Pons (tissue), 1 donor: ENCODE data around the gene SLC8A1.

Experiments
- DNase-seq: peaks from one replicate; pipeline ENCODE4 v3.0.0-alpha.2; 2016; ENCODE audit warnings: low spot score

The SLC8A1 gene

DNA sequence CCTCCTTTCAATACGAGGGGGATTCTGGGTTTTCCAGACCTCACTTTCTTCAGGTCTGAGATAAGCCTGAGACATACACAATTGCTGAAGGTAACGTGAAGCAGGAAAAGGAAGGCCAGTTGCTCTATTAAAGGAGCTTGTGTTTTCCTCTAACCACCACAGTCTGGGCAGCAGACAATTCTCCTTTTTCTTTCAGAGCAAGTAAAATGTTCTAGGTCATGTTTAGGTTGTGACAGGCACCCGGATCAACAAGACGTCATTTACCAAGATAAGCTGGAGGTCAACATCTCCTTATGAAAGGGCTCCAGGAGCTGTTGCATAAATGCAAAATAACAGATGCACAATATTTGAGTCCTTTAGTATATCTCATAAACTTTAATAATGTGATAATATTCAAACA lies 148.1 kb downstream of the SLC8A1 start:
- no peak for DNase-seq

DNA sequence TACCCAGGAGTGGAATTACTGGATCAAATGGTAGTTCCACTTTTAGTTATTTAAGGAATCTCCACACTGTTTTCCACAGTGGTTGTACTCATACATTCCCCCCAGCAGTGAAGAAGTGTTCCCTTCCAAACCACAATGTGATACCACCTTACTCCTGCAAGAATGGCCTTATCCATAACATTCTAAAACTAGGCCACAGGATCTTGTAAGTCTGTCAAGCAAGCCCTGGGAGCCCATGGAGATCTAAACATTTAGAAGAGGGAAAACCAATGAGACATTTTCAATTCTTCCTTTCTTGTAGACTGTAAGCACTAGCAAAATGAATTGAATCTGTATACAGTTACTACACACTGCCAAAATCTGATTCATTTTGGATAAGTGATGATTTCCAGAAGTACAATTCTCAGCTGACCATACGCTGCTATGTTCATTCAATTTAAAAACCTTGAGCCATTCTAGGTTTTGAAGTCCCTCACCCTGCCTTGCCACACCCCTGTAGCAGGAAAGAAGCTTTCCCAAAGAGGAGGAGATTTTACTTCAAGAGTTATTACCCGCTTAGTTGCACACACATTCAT lies 149.1 kb downstream of the SLC8A1 start:
- no peak for DNase-seq

DNA sequence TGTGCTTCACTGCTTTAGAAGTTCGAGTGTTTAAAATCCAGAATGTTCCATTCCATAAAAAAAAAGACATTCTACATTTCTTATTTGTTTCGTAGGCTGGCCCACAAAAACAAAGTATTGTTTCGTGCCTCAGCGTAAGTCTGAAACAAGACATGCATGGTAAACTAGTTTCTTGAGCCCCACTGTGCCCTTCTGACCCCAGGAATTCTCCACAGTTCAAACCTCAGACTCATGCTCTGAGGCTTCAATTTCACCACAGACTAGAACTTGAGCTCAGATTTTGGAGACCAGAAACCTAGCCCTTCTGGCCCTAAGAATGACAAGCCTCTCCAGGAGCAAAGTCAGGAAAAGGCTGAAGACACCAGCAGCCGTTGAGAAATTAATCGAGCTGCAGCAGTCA lies 151.5 kb downstream of the SLC8A1 start:
- no peak for DNase-seq

- DNase-seq: no peak
These were observed 152.1 kb downstream of the SLC8A1 start for GRCh38 chr2:40299781-40300180.

DNA sequence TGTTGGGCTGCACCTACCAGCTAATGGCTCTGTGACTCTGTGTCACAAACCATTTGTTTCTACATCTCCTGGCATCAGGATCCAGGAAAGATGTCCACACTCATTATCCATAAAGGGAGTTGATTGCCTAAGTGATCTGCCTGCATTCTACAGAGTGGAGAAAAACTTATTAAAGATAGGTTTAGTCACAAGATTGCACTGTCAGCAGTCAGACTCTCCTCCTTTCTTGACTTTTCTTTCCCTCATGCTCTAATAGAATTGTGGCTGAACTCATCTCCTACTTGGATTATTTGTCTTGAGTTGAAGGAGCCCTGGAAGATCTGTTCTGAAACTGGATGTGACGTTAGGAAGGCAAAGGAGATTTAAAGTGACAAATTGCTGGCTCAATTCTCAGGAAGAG lies 152.7 kb downstream of the SLC8A1 start:
- DNase-seq: no peak

DNA sequence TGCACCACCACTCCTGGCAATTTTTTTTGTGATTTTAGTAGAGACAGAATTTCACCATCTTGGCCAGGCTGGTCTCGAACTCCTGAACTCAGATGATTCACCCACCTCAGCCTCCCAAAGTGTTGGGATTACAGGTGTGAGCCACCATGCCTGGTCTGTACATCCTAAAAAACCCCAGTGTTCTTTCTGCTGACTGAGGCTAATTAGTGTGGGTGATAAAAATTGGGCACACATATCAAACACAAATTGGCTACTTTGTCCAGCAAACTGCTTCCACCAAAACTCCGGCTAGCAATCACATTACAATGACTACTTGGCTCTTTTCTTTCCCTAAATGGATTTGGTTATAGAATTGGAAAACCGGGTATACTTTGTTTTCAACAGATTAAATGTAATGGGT lies 153.9 kb downstream of the SLC8A1 start:
- no peak for DNase-seq

- DNase-seq: no peak
These were observed 159.6 kb downstream of the SLC8A1 start for GRCh38 chr2:40292291-40292690.

GRCh38 chr2:40289771-40290404 lies 162.0 kb downstream of the SLC8A1 start:
- no peak for DNase-seq

GRCh38 chr2:40287773-40288172 lies 164.1 kb downstream of the SLC8A1 start:
- no peak for DNase-seq

DNA sequence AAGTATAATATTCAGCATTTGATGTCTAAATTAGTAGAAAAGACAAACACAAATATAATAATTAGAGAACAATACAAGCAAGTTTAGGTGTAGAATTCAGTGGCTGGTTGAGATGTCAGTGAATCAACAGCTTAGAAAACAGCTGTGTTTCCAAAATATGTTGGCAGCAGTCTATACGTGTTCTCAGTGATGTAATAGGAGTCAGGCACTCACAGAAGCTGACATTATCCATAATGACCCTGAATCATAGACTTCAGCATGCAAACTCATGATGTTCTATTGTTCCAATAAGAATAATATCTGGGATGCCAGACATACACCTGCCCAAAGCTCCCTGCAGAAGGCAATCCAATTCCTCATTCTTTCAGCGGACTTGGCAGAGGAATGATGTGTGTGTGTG lies 164.7 kb downstream of the SLC8A1 start:
- no peak for DNase-seq

DNA sequence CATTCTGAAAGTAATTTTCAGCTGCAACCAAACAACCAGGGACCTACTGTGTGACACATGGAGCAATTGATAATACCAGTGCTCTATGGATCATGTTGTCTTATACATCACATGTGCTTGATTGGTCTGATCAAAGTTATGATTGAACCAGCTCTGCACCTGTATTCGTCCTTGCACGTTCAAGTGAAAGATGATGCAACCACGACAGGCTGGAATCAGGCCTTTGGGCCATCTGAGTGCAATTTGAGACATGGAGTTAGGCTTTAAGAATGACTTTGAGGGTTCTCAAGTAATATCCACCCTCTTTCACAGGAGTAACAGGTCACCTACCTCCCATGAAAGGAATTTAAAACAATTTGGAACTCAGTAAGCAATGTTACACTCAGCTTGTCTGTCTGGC lies 165.2 kb downstream of the SLC8A1 start:
- DNase-seq: no peak

- no peak for DNase-seq
These were observed 166.5 kb downstream of the SLC8A1 start for GRCh38 chr2:40285391-40285790.

- no peak for DNase-seq
These were observed 167.1 kb downstream of the SLC8A1 start for GRCh38 chr2:40284797-40285196.

GRCh38 chr2:40283111-40283909 lies 168.6 kb downstream of the SLC8A1 start:
- DNase-seq: no peak

DNA sequence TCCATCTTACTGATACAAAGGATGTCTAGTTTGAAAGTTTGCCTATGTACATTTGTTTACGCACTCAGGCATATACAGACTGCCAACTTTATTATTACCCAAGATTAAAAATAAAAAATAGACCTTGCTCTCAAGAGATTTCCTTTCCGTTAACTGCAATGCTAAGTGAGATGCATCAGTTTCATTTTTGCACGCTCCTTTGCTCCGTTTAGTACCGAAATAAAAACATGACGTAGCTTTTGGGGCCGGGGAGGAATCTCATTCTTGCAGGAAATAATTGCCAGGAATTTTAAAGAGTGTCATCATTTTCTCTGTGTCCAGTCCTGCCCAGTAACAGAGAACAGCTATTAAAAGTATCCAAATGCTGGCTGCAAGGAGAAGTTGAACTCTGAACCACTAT lies 169.5 kb downstream of the SLC8A1 start:
- no peak for DNase-seq

GRCh38 chr2:40281021-40281940 lies 170.6 kb downstream of the SLC8A1 start:
- DNase-seq: peak; percentile 28

- no peak for DNase-seq
These were observed 172.4 kb downstream of the SLC8A1 start for GRCh38 chr2:40279482-40279881.

DNA sequence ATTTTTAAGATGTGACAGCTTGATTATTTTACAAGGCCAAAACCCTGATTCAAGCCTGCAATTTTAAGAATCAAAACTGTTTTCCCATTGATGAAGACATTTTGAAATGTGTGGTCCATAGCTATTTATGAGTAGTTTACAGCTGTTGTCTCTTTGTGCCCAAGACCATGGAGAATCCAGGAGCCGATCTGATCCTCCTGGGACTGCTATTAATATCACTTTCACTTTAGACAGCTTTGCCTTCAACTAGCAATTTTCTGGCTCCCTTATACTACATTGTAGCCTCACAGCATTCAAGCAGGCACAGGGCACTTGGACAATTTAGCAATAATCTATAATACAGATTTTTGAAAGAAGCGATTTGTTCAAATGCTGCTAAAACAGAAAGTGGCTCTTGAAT lies 172.9 kb downstream of the SLC8A1 start:
- no peak for DNase-seq

DNA sequence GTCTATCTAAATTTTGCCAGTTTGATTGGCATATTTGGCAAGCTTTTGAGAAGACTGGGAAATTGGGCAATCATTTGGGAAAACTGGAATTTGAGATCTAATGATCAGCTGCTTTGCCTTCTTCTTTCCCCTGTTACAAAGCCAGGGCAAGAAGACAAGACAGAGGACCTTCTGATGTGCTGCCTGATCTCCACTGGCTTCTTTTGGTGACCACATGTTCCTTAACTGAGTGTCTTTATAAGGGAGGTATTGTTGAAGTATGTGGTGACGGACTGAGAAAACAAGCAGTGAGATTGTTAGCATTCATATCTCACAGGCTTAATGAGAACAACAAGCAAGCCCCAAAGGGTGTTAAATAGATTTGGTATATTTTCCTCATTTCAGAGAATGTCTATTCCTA lies 175.8 kb downstream of the SLC8A1 start:
- no peak for DNase-seq

GRCh38 chr2:40274270-40274669 lies 177.6 kb downstream of the SLC8A1 start:
- no peak for DNase-seq

GRCh38 chr2:40273734-40274182 lies 178.1 kb downstream of the SLC8A1 start:
- no peak for DNase-seq

DNA sequence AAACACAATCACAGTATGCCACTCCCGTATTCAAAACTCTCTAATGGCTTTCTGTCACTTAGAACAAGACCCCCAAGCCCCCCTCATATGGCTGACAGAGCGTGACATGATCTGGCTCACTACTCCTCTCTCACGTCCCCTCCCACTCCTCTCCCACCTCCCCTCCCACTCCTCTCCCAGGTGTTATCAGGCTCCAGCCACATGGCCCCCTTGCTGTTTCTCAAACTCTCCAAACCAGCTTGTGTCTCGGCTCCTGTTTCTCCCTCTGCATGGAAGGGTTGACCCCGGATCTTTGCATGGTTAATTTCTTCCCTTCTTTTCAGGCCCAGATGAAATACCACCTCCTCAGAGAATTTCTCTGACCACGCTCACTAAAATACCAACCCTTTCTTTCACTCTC lies 180.8 kb downstream of the SLC8A1 start:
- DNase-seq: no peak
